SK-N-SH treated with all-trans-retinoic acid at 6 μM for 48 hours (cell line): Measurements from ENCODE around the gene MBD5.

Experiments
- ZFP30 ChIP-seq: fragments of 450-650 bp; formaldehyde crosslinking; IDR thresholded peaks from 2 replicates; pipeline ENCODE4 v1.5.0; 2022; ENCODE audit warnings: mild to moderate bottlenecking, moderate library complexity
- ZNF8 ChIP-seq: fragments of 450-650 bp; formaldehyde crosslinking; IDR thresholded peaks from 2 replicates; pipeline ENCODE4 v1.5.0; 2020; ENCODE audit warnings: mild to moderate bottlenecking, moderate library complexity

DNA sequence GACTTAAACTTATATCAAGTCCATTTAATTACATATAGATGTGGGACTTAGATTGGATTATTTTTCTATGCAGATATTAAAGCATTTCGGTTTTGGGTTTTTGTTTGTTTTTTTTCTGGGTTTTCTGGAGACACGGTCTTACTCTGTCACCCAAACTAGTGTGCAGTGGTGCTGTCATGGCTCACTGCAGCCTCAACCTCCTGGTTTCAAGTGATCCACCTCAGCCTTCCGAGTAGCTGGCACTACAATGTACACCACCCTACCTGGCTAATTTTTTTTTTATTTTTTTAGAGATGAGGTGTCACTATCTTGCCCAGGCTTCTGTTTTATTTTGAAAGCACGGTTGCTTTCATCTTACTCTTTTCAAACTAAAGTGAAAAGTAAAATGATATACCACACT, 281.6 kb downstream of the MBD5 start:
- TF ChIP-seq ZNF8 (CRISPR knock-in tag) (no peak), ZFP30 (CRISPR knock-in tag) (no peak)
